HCT116 (cell line): ENCODE measurements around the gene SAMD4A. TPM values are rescaled to one million over a fixed set of nuclear protein-coding genes. Genes with fewer than 3 reads are reported as not detected.

Experiments
- ATAC-seq: fragments of 200-7000 bp; cut with Tn5 transposase; 2 replicates; pipeline ENCODE4 v1.9.1; 2020; ENCODE audit warnings: mild to moderate bottlenecking, moderate library complexity
- BruUV-seq: library from RNA; stranded (reverse); fragments of 400-500 nt; replicated peaks from 2 replicates; lab custom pipeline; 2021; lab: Mats Ljungman, UMichigan
- CTCF ChIA-PET: fragments of 300-600 bp; sonication (Branson Sonifier 250); formaldehyde crosslinking; loops from one replicate; lab custom pipeline; 2021; ENCODE audit warnings: antibody characterized with exemption; lab: Charles Lee
- POLR2A ChIA-PET: fragments of 300-600, 350-600 bp; sonication (Branson Sonifier 250); formaldehyde crosslinking; loops from one replicate; lab custom pipeline; 2021; ENCODE audit warnings: antibody characterized with exemption; lab: Charles Lee
- RAD21 ChIA-PET, 2 experiments: fragments of 300-600 bp; sonication (Branson Sonifier 250); formaldehyde crosslinking; loops; one replicate each; lab custom pipeline; 2023; ENCODE audit warnings: low total read pairs in 2 of 2; ENCODE audit not compliant: uncharacterized antibody in 2 of 2, unreplicated experiment in 2 of 2, low non-redundant PET in 1 of 2; lab: Charles Lee
- DNase-seq: peaks from one replicate; pipeline ENCODE4 v3.0.0-alpha.2; 2010; ENCODE audit warnings: low read depth, low spot score
- H2AFZ ChIP-seq: fragments of 200-600 bp; shearing (Covaris generic), sonication (generic); 2 replicates; pipeline ENCODE4 v1.6.1; 2017; ENCODE audit warnings: low read depth, mixed run types, mixed read lengths, antibody characterized with exemption, low read length; ENCODE audit not compliant: poor library complexity, severe bottlenecking
- H3K27ac ChIP-seq: 2 replicates; pipeline ENCODE4 v1.5.1; 2012; ENCODE audit warnings: low read depth, low read length
- H3K27me3 ChIP-seq: fragments of 200-600 bp; sonication (generic); 2 replicates; pipeline ENCODE4 v1.6.1; 2016; ENCODE audit warnings: mixed run types, low read length, mixed read lengths; ENCODE audit not compliant: insufficient read depth
- H3K36me3 ChIP-seq, 2 experiments: fragments of 200-500 bp in 1 of 2; fragments of 200-600 bp in 1 of 2; sonication (Bioruptor generic) in 1 of 2; sonication (generic) in 1 of 2; 2 replicates each; pipeline versions ENCODE4 v1.5.1 to v1.6.1; 2014 to 2016; ENCODE audit warnings: low read length in 2 of 2, inconsistent platforms in 1 of 2, mixed read lengths in 1 of 2, mixed run types in 1 of 2; ENCODE audit not compliant: insufficient read depth in 2 of 2, control insufficient read depth in 1 of 2
- H3K4me1 ChIP-seq, 2 experiments: fragments of 200-600 bp in 1 of 2; sonication (generic) in 1 of 2; 2 replicates each; pipeline versions ENCODE4 v1.5.1 to v1.6.1; 2012 to 2017; ENCODE audit warnings: low read length in 2 of 2, inconsistent platforms in 1 of 2, mild to moderate bottlenecking in 1 of 2, mixed read lengths in 1 of 2, mixed run types in 1 of 2, moderate library complexity in 1 of 2; ENCODE audit not compliant: insufficient read depth in 2 of 2, control insufficient read depth in 1 of 2
- H3K4me2 ChIP-seq: fragments of 200-600 bp; sonication (generic); 2 replicates; pipeline ENCODE4 v1.6.1; 2017; ENCODE audit warnings: mixed run types, low read length, mixed read lengths
- H3K4me3 ChIP-seq, 2 experiments: fragments of 200-600 bp in 1 of 2; sonication (generic) in 1 of 2; replicated peaks in 1 of 2; 2 replicates each; pipeline ENCODE4 v1.5.1; 2011 to 2016; ENCODE audit warnings: low read length in 2 of 2, control low read depth in 1 of 2, low read depth in 1 of 2, mild to moderate bottlenecking in 1 of 2, mixed read lengths in 1 of 2, mixed run types in 1 of 2
- H3K79me2 ChIP-seq: fragments of 200-600 bp; sonication (generic); 2 replicates; pipeline ENCODE4 v1.6.1; 2017; ENCODE audit warnings: mild to moderate bottlenecking, mixed run types, low read length, moderate library complexity, mixed read lengths; ENCODE audit not compliant: insufficient read depth
- H3K9ac ChIP-seq: fragments of 200-600 bp; sonication (generic); 2 replicates; pipeline ENCODE4 v1.6.1; 2016; ENCODE audit warnings: low read length, mixed read lengths
- H3K9me2 ChIP-seq: fragments of 200-600 bp; sonication (generic), shearing (Covaris generic); 2 replicates; pipeline ENCODE4 v1.6.1; 2017; ENCODE audit warnings: mixed run types, mild to moderate bottlenecking, moderate library complexity; ENCODE audit not compliant: insufficient read depth
- H3K9me3 ChIP-seq, 2 experiments: fragments of 200-500 bp in 1 of 2; fragments of 200-600 bp in 1 of 2; sonication (Bioruptor generic) in 1 of 2; sonication (generic) in 1 of 2; 2 replicates each; pipeline ENCODE4 v1.6.1; 2014 to 2017; ENCODE audit warnings: low read length in 2 of 2, mixed read lengths in 2 of 2, inconsistent platforms in 1 of 2, low read depth in 1 of 2, mild to moderate bottlenecking in 1 of 2, mixed run types in 1 of 2, moderate library complexity in 1 of 2; ENCODE audit not compliant: control insufficient read depth in 1 of 2, insufficient read depth in 1 of 2
- H4K20me1 ChIP-seq: fragments of 200-600 bp; sonication (generic), shearing (Covaris generic); 2 replicates; pipeline ENCODE4 v1.6.1; 2017; ENCODE audit warnings: mixed run types, mild to moderate bottlenecking, moderate library complexity; ENCODE audit not compliant: insufficient read depth
- ATF3 ChIP-seq: IDR thresholded peaks from 2 replicates; pipeline ENCODE4 v1.6.1; 2012
- CBX3 ChIP-seq: IDR thresholded peaks from 2 replicates; pipeline ENCODE4 v1.6.1; 2012; ENCODE audit warnings: low read depth
- CTCF ChIP-seq, 3 experiments: fragments of 200-600 bp in 1 of 3; sonication (generic) in 1 of 3; IDR thresholded peaks in 2 of 3; conservative IDR thresholded peaks in 1 of 3; 2 replicates each; pipeline ENCODE4 v1.5.1; 2012 to 2017; ENCODE audit warnings: low read depth in 2 of 3, low read length in 2 of 3, antibody characterized with exemption in 1 of 3, borderline replicate concordance in 1 of 3, control low read depth in 1 of 3, mild to moderate bottlenecking in 1 of 3, mixed read lengths in 1 of 3, mixed run types in 1 of 3, moderate library complexity in 1 of 3; ENCODE audit not compliant: insufficient read depth in 1 of 3
- EGR1 ChIP-seq: IDR thresholded peaks from 2 replicates; pipeline ENCODE4 v1.6.1; 2012; ENCODE audit warnings: low read depth
- ELF1 ChIP-seq: IDR thresholded peaks from 2 replicates; pipeline ENCODE4 v1.6.1; 2012; ENCODE audit warnings: low read depth, borderline replicate concordance
- EZH2 ChIP-seq: fragments of 200-600 bp; sonication (generic); IDR thresholded peaks from 2 replicates; pipeline ENCODE4 v1.6.1; 2017; ENCODE audit warnings: antibody characterized with exemption, mixed run types
- FOSL1 ChIP-seq: IDR thresholded peaks from 2 replicates; pipeline ENCODE4 v1.6.1; 2012; ENCODE audit warnings: low read depth
- JUND ChIP-seq: IDR thresholded peaks from 2 replicates; pipeline ENCODE4 v1.6.1; 2012
- POLR2A ChIP-seq: IDR thresholded peaks from 2 replicates; pipeline ENCODE4 v1.7.0; 2011; ENCODE audit warnings: borderline replicate concordance; ENCODE audit not compliant: insufficient read depth, insufficient read length; ENCODE audit errors: extremely low read depth
- RAD21 ChIP-seq: IDR thresholded peaks from 2 replicates; pipeline ENCODE4 v1.6.1; 2012; ENCODE audit warnings: low read depth, mild to moderate bottlenecking
- SIN3A ChIP-seq: IDR thresholded peaks from 2 replicates; pipeline ENCODE4 v1.6.1; 2012; ENCODE audit warnings: low read depth
- SP1 ChIP-seq: IDR thresholded peaks from 2 replicates; pipeline ENCODE4 v1.6.1; 2012; ENCODE audit warnings: low read depth
- TCF7L2 ChIP-seq: IDR thresholded peaks from 2 replicates; pipeline ENCODE4 v1.7.0; 2011; ENCODE audit warnings: borderline replicate concordance, inconsistent platforms; ENCODE audit not compliant: insufficient read depth, insufficient read length; ENCODE audit errors: extremely low read depth
- YY1 ChIP-seq: IDR thresholded peaks from 2 replicates; pipeline ENCODE4 v1.6.1; 2011; ENCODE audit warnings: low read length, low read depth, moderate library complexity, mild to moderate bottlenecking; ENCODE audit not compliant: insufficient replicate concordance; ENCODE audit errors: extremely low read depth
- ZBTB33 ChIP-seq: IDR thresholded peaks from 2 replicates; pipeline ENCODE4 v1.6.1; 2011; ENCODE audit warnings: mild to moderate bottlenecking, low read length, moderate library complexity; ENCODE audit not compliant: insufficient replicate concordance; ENCODE audit errors: extremely low read depth
- ZFX ChIP-seq: fragments of 450-650 bp; IDR thresholded peaks from 2 replicates; pipeline ENCODE4 v1.6.1; 2017
- ZNF274 ChIP-seq: fragments of 200-500 bp; sonication (Bioruptor generic); IDR thresholded peaks from 2 replicates; pipeline ENCODE4 v1.6.1; 2014; ENCODE audit warnings: mild to moderate bottlenecking, low read depth, low read length, inconsistent platforms
- intact Hi-C: fragments of 100-400 bp; cut with micrococcal nuclease; formaldehyde crosslinking; loops from 2 replicates; pipeline ENCODE4 v1.10.0; 2022
- total RNA-seq: library from RNA; stranded (reverse); gene quantifications from one replicate; pipeline ENCODE4 v1.2.1, GENCODE V29; 2021; ENCODE audit not compliant: unreplicated experiment
- TF ChIP-seq, protein P1 (sequence below): IDR thresholded peaks from 2 replicates; pipeline ENCODE4 v1.6.1; 2012; ENCODE audit warnings: low read depth
- TF ChIP-seq, protein P2 (sequence below): IDR thresholded peaks from 2 replicates; pipeline ENCODE4 v1.6.1; 2012

Gene SAMD4A
- total RNA-seq, 1 experiment from 2014 or later, result 9.0 TPM

GRCh38 chr14:54633076-54633475, 66.1 kb downstream of the SAMD4A start:
- no peaks in the 10 kb centered on the region for H3K79me2 ChIP-seq
- ATAC-seq, result no peak
- no peak for TF ChIP-seq POLR2A
- no peak for TF ChIP-seq SP1
- TF ChIP-seq TCF7L2, result no peak
- TF ChIP-seq, protein P1, sequence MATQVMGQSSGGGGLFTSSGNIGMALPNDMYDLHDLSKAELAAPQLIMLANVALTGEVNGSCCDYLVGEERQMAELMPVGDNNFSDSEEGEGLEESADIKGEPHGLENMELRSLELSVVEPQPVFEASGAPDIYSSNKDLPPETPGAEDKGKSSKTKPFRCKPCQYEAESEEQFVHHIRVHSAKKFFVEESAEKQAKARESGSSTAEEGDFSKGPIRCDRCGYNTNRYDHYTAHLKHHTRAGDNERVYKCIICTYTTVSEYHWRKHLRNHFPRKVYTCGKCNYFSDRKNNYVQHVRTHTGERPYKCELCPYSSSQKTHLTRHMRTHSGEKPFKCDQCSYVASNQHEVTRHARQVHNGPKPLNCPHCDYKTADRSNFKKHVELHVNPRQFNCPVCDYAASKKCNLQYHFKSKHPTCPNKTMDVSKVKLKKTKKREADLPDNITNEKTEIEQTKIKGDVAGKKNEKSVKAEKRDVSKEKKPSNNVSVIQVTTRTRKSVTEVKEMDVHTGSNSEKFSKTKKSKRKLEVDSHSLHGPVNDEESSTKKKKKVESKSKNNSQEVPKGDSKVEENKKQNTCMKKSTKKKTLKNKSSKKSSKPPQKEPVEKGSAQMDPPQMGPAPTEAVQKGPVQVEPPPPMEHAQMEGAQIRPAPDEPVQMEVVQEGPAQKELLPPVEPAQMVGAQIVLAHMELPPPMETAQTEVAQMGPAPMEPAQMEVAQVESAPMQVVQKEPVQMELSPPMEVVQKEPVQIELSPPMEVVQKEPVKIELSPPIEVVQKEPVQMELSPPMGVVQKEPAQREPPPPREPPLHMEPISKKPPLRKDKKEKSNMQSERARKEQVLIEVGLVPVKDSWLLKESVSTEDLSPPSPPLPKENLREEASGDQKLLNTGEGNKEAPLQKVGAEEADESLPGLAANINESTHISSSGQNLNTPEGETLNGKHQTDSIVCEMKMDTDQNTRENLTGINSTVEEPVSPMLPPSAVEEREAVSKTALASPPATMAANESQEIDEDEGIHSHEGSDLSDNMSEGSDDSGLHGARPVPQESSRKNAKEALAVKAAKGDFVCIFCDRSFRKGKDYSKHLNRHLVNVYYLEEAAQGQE, result no peak
- no peak for TF ChIP-seq ELF1
- no peak for TF ChIP-seq JUND
- TF ChIP-seq SIN3A, result no peak
- TF ChIP-seq EGR1, result no peak
- TF ChIP-seq RAD21, result no peak
- no peak for TF ChIP-seq EZH2
- no peak for TF ChIP-seq FOSL1
- TF ChIP-seq ZFX, result no peak
- TF ChIP-seq, protein P2, sequence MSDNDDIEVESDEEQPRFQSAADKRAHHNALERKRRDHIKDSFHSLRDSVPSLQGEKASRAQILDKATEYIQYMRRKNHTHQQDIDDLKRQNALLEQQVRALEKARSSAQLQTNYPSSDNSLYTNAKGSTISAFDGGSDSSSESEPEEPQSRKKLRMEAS, result no peak
- no peak for TF ChIP-seq ATF3
- TF ChIP-seq CTCF (IDR thresholded peaks at IDR 0.05 in 2 of 3, conservative IDR thresholded peaks at IDR 0.05 in 1 of 3; ENCODE audit: borderline replicate concordance in 1 of 3, insufficient read depth in 1 of 3, low read depth in 2 of 3, low read length in 2 of 3), result no peak
- no peak for TF ChIP-seq ZBTB33
- TF ChIP-seq YY1, result no peak
- TF ChIP-seq CBX3, result no peak
- TF ChIP-seq ZNF274, result no peak
- intact Hi-C loops, result no loop called here
- no TSS peak for BruUV-seq
- H4K20me1 ChIP-seq, result no peaks in the 10 kb centered on the region
- H2AFZ ChIP-seq, result no peak overlapping the region
- H3K36me3 ChIP-seq, result no peaks in the 10 kb centered on the region
- POLR2A ChIA-PET, result no interaction called here
- H3K9ac ChIP-seq, result no peak overlapping the region
- no peaks in the 10 kb centered on the region for H3K9me2 ChIP-seq
- H3K27ac ChIP-seq, result no peak overlapping the region
- H3K27me3 ChIP-seq, result no peaks in the 10 kb centered on the region
- RAD21 ChIA-PET, result no interaction called here
- no peak overlapping the region for H3K4me3 ChIP-seq
- CTCF ChIA-PET, result no interaction called here
- no peaks in the 10 kb centered on the region for H3K4me1 ChIP-seq
- no peak for DNase-seq
- no peaks in the 10 kb centered on the region for H3K9me3 ChIP-seq
- no peak overlapping the region for H3K4me2 ChIP-seq
